Hematopoietic multipotent progenitor cell (in vitro differentiated cells): ENCODE results near the gene ATP8B4. TPM values are rescaled to one million over a fixed set of nuclear protein-coding genes. Genes with fewer than 3 reads are reported as not detected.

ENCODE experiments used
- DNase-seq, 3 donors: peaks; one replicate each; pipeline ENCODE4 v3.0.0-alpha.2; 2011 to 2015; ENCODE audit warnings: low read depth in 2 of 3, low spot score in 2 of 3
- total RNA-seq: library from RNA; depleted of rRNA; stranded (reverse); fragments of >200 nt; gene quantifications from one replicate; pipeline ENCODE4 v1.2.3, GENCODE V29; 2012

ATP8B4 gene
- total RNA-seq, 1 donor, result 141 TPM

GRCh38 chr15:50042775-50043174 is 76.3 kb downstream of the ATP8B4 start:
- no peak for DNase-seq

GRCh38 chr15:50030456-50030855 is 88.6 kb downstream of the ATP8B4 start:
- no peak for DNase-seq

GRCh38 chr15:50028326-50028725 is 90.7 kb downstream of the ATP8B4 start:
- no peak for DNase-seq

GRCh38 chr15:50024281-50024680 is 94.8 kb downstream of the ATP8B4 start:
- DNase-seq, result no peak

- no peak for DNase-seq
These were observed 100.5 kb downstream of the ATP8B4 start for GRCh38 chr15:50018491-50018890.

- DNase-seq, result no peak
These were observed 101.5 kb downstream of the ATP8B4 start for GRCh38 chr15:50017522-50017921.

GRCh38 chr15:50016951-50017350 is 102.1 kb downstream of the ATP8B4 start:
- no peak for DNase-seq

GRCh38 chr15:50012790-50013189 is 106.2 kb downstream of the ATP8B4 start:
- no peak for DNase-seq

GRCh38 chr15:50009634-50010033 is 109.4 kb downstream of the ATP8B4 start:
- DNase-seq, result no peak

GRCh38 chr15:50003786-50004334 is 115.2 kb downstream of the ATP8B4 start:
- DNase-seq, result peak; percentile 5 to 77 (median 65)

GRCh38 chr15:49991587-49991986 is 127.4 kb downstream of the ATP8B4 start:
- no peak for DNase-seq

GRCh38 chr15:49990835-49991545 is 128.0 kb downstream of the ATP8B4 start:
- DNase-seq, result no peak

GRCh38 chr15:49989498-49989897 is 129.5 kb downstream of the ATP8B4 start:
- peak in 2 of 3 donors; percentile 9 to 40 for DNase-seq

GRCh38 chr15:49988766-49989165 is 130.3 kb downstream of the ATP8B4 start:
- no peak for DNase-seq

- no peak for DNase-seq
These were observed 131.1 kb downstream of the ATP8B4 start for GRCh38 chr15:49987896-49988295.

- DNase-seq, result no peak
These were observed 131.7 kb downstream of the ATP8B4 start for GRCh38 chr15:49987198-49987785.

- no peak for DNase-seq
These were observed 132.7 kb downstream of the ATP8B4 start for GRCh38 chr15:49986326-49986725.

- no peak for DNase-seq
These were observed 133.6 kb downstream of the ATP8B4 start for GRCh38 chr15:49985463-49985862.

- no peak for DNase-seq
These were observed 134.6 kb downstream of the ATP8B4 start for GRCh38 chr15:49984436-49984835.

GRCh38 chr15:49982584-49982983 is 136.4 kb downstream of the ATP8B4 start:
- DNase-seq, result no peak

- no peak for DNase-seq
These were observed 139.2 kb downstream of the ATP8B4 start for GRCh38 chr15:49979705-49980382.

- no peak for DNase-seq
These were observed 140.9 kb downstream of the ATP8B4 start for GRCh38 chr15:49978121-49978520.
